ENCODE measurements around the gene HDAC8.

Gene HDAC8

GRCh38 chrX:72316408-72317110, 256.1 kb downstream of the HDAC8 start:
- no peak for DNase-seq (ENCODE audit: low spot score)

- no peak for DNase-seq (ENCODE audit: low spot score)
Observed at GRCh38 chrX:72314881-72315280, 257.8 kb downstream of the HDAC8 start.

GRCh38 chrX:72313707-72314641, 258.7 kb downstream of the HDAC8 start:
- DNase-seq (ENCODE audit: low spot score): no peak

- no peak for DNase-seq (ENCODE audit: low spot score)
Observed at GRCh38 chrX:72312311-72312940, 260.2 kb downstream of the HDAC8 start.

- DNase-seq (ENCODE audit: low spot score): no peak
Observed at GRCh38 chrX:72309297-72310071, 263.2 kb downstream of the HDAC8 start.

GRCh38 chrX:72308566-72309296, 263.9 kb downstream of the HDAC8 start:
- peak; percentile 79 for DNase-seq (ENCODE audit: low spot score)

GRCh38 chrX:72308209-72308565, 264.5 kb downstream of the HDAC8 start:
- DNase-seq (ENCODE audit: low spot score): no peak

- no peak for DNase-seq (ENCODE audit: low spot score)
Observed at GRCh38 chrX:72307646-72308051, 265.0 kb downstream of the HDAC8 start.

GRCh38 chrX:72306851-72307645, 265.6 kb downstream of the HDAC8 start:
- peak; percentile 75 for DNase-seq (ENCODE audit: low spot score)

GRCh38 chrX:72306085-72306801, 266.4 kb downstream of the HDAC8 start:
- peak; percentile 64 for DNase-seq (ENCODE audit: low spot score)

- DNase-seq (ENCODE audit: low spot score): peak; percentile 51
Observed at GRCh38 chrX:72305286-72306084, 267.2 kb downstream of the HDAC8 start, which contains the start of gene CITED1. TSS of gene CITED1 (minus strand) at chrX:72305914. CDS start at chrX:72302869, 3,045 bp downstream.

GRCh38 chrX:72304877-72305276, 267.8 kb downstream of the HDAC8 start:
- no peak for DNase-seq (ENCODE audit: low spot score)

GRCh38 chrX:72301781-72302180, 270.9 kb downstream of the HDAC8 start:
- no peak for DNase-seq (ENCODE audit: low spot score)

GRCh38 chrX:72299891-72300630, 272.6 kb downstream of the HDAC8 start:
- DNase-seq (ENCODE audit: low spot score): no peak

GRCh38 chrX:72297953-72298730, 274.5 kb downstream of the HDAC8 start:
- DNase-seq (ENCODE audit: low spot score): no peak

GRCh38 chrX:72296991-72297390, 275.7 kb downstream of the HDAC8 start:
- no peak for DNase-seq (ENCODE audit: low spot score)

- no peak for DNase-seq (ENCODE audit: low spot score)
Observed at GRCh38 chrX:72295745-72296144, 276.9 kb downstream of the HDAC8 start.
